Neural cell (in vitro differentiated cells): Measurements from ENCODE around the gene SLC35B4. TPM values are rescaled to one million over a fixed set of nuclear protein-coding genes. Genes with fewer than 3 reads are reported as not detected.

Experiments used
- H2AFZ ChIP-seq: fragments of 200-600, 300-800 bp; sonication (generic), shearing (Covaris generic); 2 replicates; pipeline ENCODE4 v1.6.0; 2014; ENCODE audit warnings: low read depth, mild to moderate bottlenecking, antibody characterized with exemption, low read length, moderate library complexity
- H3F3A ChIP-seq: fragments of 200-600 bp; shearing (Covaris generic); 2 replicates; pipeline ENCODE4 v1.6.1; 2016; ENCODE audit warnings: mild to moderate bottlenecking, moderate library complexity, mixed read lengths, antibody characterized with exemption, low read length; ENCODE audit not compliant: insufficient read depth, poor library complexity, severe bottlenecking
- H3K27ac ChIP-seq: fragments of 200-600, 300-800 bp; sonication (generic), shearing (Covaris generic); 2 replicates; pipeline ENCODE4 v1.5.1; 2014; ENCODE audit warnings: mild to moderate bottlenecking, low read length, moderate library complexity
- H3K27me3 ChIP-seq: fragments of 300-800, 200-600 bp; sonication (generic), shearing (Covaris generic); 2 replicates; pipeline ENCODE4 v1.6.0; 2014; ENCODE audit warnings: mild to moderate bottlenecking, low read depth, low read length, moderate library complexity; ENCODE audit not compliant: insufficient read depth
- H3K36me3 ChIP-seq: fragments of 300-800, 200-600 bp; sonication (generic), shearing (Covaris generic); 2 replicates; pipeline ENCODE4 v1.5.1; 2014; ENCODE audit warnings: mild to moderate bottlenecking, antibody characterized with exemption, low read length, moderate library complexity; ENCODE audit not compliant: insufficient read depth
- H3K4me2 ChIP-seq: fragments of 300-800, 200-600 bp; sonication (generic), shearing (Covaris generic); 2 replicates; pipeline ENCODE4 v1.6.0; 2014; ENCODE audit warnings: mild to moderate bottlenecking, low read length
- H3K4me3 ChIP-seq: fragments of 300-800, 200-600 bp; sonication (generic), shearing (Covaris generic); 2 replicates; pipeline ENCODE4 v1.5.1; 2014; ENCODE audit warnings: mild to moderate bottlenecking, low read length, moderate library complexity
- H3K79me2 ChIP-seq: fragments of 200-600 bp; shearing (Covaris generic); replicated peaks from 2 replicates; pipeline ENCODE4 v1.6.0; 2014; ENCODE audit warnings: mild to moderate bottlenecking, low read length, moderate library complexity; ENCODE audit not compliant: insufficient read depth
- H3K9ac ChIP-seq: fragments of 300-800, 200-600 bp; sonication (generic), shearing (Covaris generic); 2 replicates; pipeline ENCODE4 v1.6.1; 2016; ENCODE audit warnings: mild to moderate bottlenecking, low read length, mixed read lengths
- H3K9me2 ChIP-seq: fragments of 200-600 bp; shearing (Covaris generic); 2 replicates; pipeline ENCODE4 v1.6.1; 2016; ENCODE audit warnings: mild to moderate bottlenecking, low read length, mixed read lengths; ENCODE audit not compliant: insufficient read depth
- H3K9me3 ChIP-seq: fragments of 200-600, 300-800 bp; sonication (generic), shearing (Covaris generic); 2 replicates; pipeline ENCODE4 v1.6.1; 2016; ENCODE audit warnings: mild to moderate bottlenecking, mixed run types, low read length, moderate library complexity, mixed read lengths
- H4K20me1 ChIP-seq: fragments of 200-600 bp; shearing (Covaris generic); 2 replicates; pipeline ENCODE4 v1.6.1; 2016; ENCODE audit warnings: mild to moderate bottlenecking, mixed run types; ENCODE audit not compliant: insufficient read depth
- EP300 ChIP-seq: fragments of 450-650 bp; conservative IDR thresholded peaks from 2 replicates; pipeline ENCODE4 v1.6.1; 2014; ENCODE audit warnings: antibody characterized with exemption, mild to moderate bottlenecking, moderate library complexity; ENCODE audit not compliant: poor library complexity, severe bottlenecking
- EZH2 ChIP-seq: fragments of 200-600, 300-800 bp; shearing (Covaris generic), sonication (generic); IDR thresholded peaks from 2 replicates; pipeline ENCODE4 v1.6.1; 2014; ENCODE audit warnings: antibody characterized with exemption, low read length, borderline replicate concordance, mild to moderate bottlenecking; ENCODE audit not compliant: insufficient read depth, poor library complexity, severe bottlenecking
- MXI1 ChIP-seq: fragments of 450-650 bp; conservative IDR thresholded peaks from 2 replicates; pipeline ENCODE4 v1.6.1; 2014; ENCODE audit warnings: antibody characterized with exemption, mild to moderate bottlenecking; ENCODE audit not compliant: poor library complexity, severe bottlenecking
- POLR2AphosphoS5 ChIP-seq: IDR thresholded peaks from 2 replicates; pipeline ENCODE4 v1.6.1; 2012
- RAD21 ChIP-seq: fragments of 450-650 bp; conservative IDR thresholded peaks from 2 replicates; pipeline ENCODE4 v1.6.1; 2014; ENCODE audit warnings: antibody characterized with exemption, mild to moderate bottlenecking, moderate library complexity
- SMC3 ChIP-seq: fragments of 450-650 bp; conservative IDR thresholded peaks from 2 replicates; pipeline ENCODE4 v1.6.1; 2014; ENCODE audit warnings: antibody characterized with exemption, mild to moderate bottlenecking, moderate library complexity; ENCODE audit not compliant: poor library complexity
- TAF1 ChIP-seq: IDR thresholded peaks from 2 replicates; pipeline ENCODE4 v1.6.1; 2012; ENCODE audit warnings: low read depth
- polyA plus RNA-seq: library from polyadenylated mRNA; depleted of rRNA; stranded (reverse); fragments of >200 nt; gene quantifications from 2 replicates; pipeline ENCODE4 v1.2.3, GENCODE V29; 2014
- TF ChIP-seq, protein P1 (sequence below): IDR thresholded peaks from 2 replicates; pipeline ENCODE4 v1.6.1; 2012; ENCODE audit warnings: borderline replicate concordance
- TF ChIP-seq, protein P2 (sequence below): fragments of 450-650 bp; IDR thresholded peaks from 2 replicates; pipeline ENCODE4 v1.5.1; 2014; ENCODE audit warnings: antibody characterized with exemption, mild to moderate bottlenecking, moderate library complexity; ENCODE audit not compliant: poor library complexity, severe bottlenecking

SLC35B4 gene
- polyA plus RNA-seq, 1 donor from 2014 or later: 30.1 TPM

DNA sequence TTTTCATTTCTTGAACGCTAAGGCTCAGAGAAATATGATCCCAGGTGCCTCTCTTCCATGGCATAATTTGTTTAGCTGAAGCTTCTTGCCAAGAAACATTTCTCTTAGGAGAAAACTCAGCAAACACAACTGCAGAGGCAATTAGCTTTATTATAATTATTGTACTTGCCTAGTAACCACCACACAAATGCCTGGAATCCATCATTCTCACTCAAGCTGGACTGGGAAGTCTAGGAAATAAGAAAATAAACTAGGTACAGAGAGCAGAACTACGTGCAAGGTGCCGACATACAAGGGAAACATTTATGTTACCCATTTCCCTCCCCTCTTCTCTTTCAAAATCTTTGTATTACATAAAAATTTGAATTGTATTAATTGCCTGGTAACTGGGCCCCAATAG lies 15.1 kb downstream of the SLC35B4 start:
- Histone ChIP-seq H3K4me3 (no peak overlapping the region), H3F3A (no peaks in the 10 kb centered on the region), H3K9ac (no peak overlapping the region), H3K9me2 (no peaks in the 10 kb centered on the region), H3K4me2 (no peak overlapping the region), H4K20me1 (no peaks in the 10 kb centered on the region), H3K36me3 (peaks cover 4% of the 10 kb centered on the region), H3K27ac (no peak overlapping the region), H3K9me3 (no peaks in the 10 kb centered on the region), H3K27me3 (no peaks in the 10 kb centered on the region), H2AFZ (no peak overlapping the region), H3K79me2 (no peaks in the 10 kb centered on the region)
- TF ChIP-seq MXI1 (no peak), RAD21 (no peak), EP300 (no peak), EZH2 (no peak), POLR2AphosphoS5 (no peak), SMC3 (no peak), TAF1 (no peak)
- TF ChIP-seq, protein P1, sequence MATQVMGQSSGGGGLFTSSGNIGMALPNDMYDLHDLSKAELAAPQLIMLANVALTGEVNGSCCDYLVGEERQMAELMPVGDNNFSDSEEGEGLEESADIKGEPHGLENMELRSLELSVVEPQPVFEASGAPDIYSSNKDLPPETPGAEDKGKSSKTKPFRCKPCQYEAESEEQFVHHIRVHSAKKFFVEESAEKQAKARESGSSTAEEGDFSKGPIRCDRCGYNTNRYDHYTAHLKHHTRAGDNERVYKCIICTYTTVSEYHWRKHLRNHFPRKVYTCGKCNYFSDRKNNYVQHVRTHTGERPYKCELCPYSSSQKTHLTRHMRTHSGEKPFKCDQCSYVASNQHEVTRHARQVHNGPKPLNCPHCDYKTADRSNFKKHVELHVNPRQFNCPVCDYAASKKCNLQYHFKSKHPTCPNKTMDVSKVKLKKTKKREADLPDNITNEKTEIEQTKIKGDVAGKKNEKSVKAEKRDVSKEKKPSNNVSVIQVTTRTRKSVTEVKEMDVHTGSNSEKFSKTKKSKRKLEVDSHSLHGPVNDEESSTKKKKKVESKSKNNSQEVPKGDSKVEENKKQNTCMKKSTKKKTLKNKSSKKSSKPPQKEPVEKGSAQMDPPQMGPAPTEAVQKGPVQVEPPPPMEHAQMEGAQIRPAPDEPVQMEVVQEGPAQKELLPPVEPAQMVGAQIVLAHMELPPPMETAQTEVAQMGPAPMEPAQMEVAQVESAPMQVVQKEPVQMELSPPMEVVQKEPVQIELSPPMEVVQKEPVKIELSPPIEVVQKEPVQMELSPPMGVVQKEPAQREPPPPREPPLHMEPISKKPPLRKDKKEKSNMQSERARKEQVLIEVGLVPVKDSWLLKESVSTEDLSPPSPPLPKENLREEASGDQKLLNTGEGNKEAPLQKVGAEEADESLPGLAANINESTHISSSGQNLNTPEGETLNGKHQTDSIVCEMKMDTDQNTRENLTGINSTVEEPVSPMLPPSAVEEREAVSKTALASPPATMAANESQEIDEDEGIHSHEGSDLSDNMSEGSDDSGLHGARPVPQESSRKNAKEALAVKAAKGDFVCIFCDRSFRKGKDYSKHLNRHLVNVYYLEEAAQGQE: no peak
- TF ChIP-seq, protein P2, sequence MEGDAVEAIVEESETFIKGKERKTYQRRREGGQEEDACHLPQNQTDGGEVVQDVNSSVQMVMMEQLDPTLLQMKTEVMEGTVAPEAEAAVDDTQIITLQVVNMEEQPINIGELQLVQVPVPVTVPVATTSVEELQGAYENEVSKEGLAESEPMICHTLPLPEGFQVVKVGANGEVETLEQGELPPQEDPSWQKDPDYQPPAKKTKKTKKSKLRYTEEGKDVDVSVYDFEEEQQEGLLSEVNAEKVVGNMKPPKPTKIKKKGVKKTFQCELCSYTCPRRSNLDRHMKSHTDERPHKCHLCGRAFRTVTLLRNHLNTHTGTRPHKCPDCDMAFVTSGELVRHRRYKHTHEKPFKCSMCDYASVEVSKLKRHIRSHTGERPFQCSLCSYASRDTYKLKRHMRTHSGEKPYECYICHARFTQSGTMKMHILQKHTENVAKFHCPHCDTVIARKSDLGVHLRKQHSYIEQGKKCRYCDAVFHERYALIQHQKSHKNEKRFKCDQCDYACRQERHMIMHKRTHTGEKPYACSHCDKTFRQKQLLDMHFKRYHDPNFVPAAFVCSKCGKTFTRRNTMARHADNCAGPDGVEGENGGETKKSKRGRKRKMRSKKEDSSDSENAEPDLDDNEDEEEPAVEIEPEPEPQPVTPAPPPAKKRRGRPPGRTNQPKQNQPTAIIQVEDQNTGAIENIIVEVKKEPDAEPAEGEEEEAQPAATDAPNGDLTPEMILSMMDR: no peak

DNA sequence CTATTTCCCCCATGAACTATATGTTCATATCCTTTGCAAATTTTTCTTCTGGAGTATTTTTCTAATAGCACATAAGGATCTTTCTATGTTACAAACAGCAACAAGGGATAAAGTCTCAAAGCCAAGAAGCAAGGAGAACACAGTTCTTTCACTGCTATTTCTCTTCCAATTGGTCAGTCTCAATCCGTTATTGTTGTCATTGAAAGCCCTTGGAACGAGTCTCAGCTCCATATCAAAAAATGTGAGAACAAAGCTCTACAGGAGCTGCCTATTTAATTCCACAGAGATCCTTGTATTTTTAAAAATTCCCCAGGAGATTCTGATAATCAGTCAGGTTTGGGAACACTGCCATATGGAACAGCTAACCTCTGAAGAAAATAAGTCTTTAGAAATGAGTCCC lies 15.7 kb downstream of the SLC35B4 start:
- Histone ChIP-seq H3K9ac (no peak overlapping the region), H3K9me3 (no peaks in the 10 kb centered on the region), H3K9me2 (no peaks in the 10 kb centered on the region), H3K27ac (no peak overlapping the region), H3K36me3 (peaks cover 4% of the 10 kb centered on the region), H3K27me3 (no peaks in the 10 kb centered on the region), H3F3A (no peaks in the 10 kb centered on the region), H4K20me1 (no peaks in the 10 kb centered on the region), H3K4me3 (no peak overlapping the region), H3K79me2 (no peaks in the 10 kb centered on the region), H2AFZ (no peak overlapping the region), H3K4me2 (no peak overlapping the region)
- TF ChIP-seq MXI1: no peak
- TF ChIP-seq, protein P2: no peak
- TF ChIP-seq, protein P1: no peak
